K562 (cell line): ENCODE data around the gene ELP5. TPM values are rescaled to one million over a fixed set of nuclear protein-coding genes. Genes with fewer than 3 reads are reported as not detected.

Source experiments
- ASH1L ChIP-seq: fragments of 450-650 bp; IDR thresholded peaks from 2 replicates; pipeline ENCODE4 v1.6.1; 2018; ENCODE audit warnings: borderline replicate concordance, mild to moderate bottlenecking, low read depth; ENCODE audit not compliant: partially characterized antibody
- BHLHE40 ChIP-seq: IDR thresholded peaks from 2 replicates; pipeline ENCODE4 v1.6.1; 2011; ENCODE audit warnings: low read length, improper control_type of control experiment
- CREB3 ChIP-seq: fragments of 450-650 bp; conservative IDR thresholded peaks from 2 replicates; pipeline ENCODE4 v1.6.1; 2016; ENCODE audit warnings: missing genetic modification characterization, low read depth, mild to moderate bottlenecking, missing compliant biosample characterization, moderate library complexity
- CSDE1 ChIP-seq, 2 experiments: fragments of 450-650 bp; IDR thresholded peaks; 2 replicates each; pipeline ENCODE4 v1.6.1; 2016; ENCODE audit warnings: mild to moderate bottlenecking in 1 of 2
- DDX20 ChIP-seq: fragments of 450-650 bp; IDR thresholded peaks from 2 replicates; pipeline ENCODE4 v1.6.1; 2016; ENCODE audit warnings: missing genetic modification characterization, low read depth, mild to moderate bottlenecking, missing compliant biosample characterization, moderate library complexity
- DNMT1 ChIP-seq: fragments of 450-650 bp; IDR thresholded peaks from 2 replicates; pipeline ENCODE4 v1.6.1; 2016; ENCODE audit warnings: antibody characterized with exemption, mild to moderate bottlenecking
- HDAC2 ChIP-seq: fragments of 450-650 bp; IDR thresholded peaks from 2 replicates; pipeline ENCODE4 v1.6.1; 2016; ENCODE audit warnings: mild to moderate bottlenecking
- HOXB6 ChIP-seq: fragments of 250-450 bp; sonication (Bioruptor Pico); IDR thresholded peaks from 2 replicates; pipeline ENCODE4 v1.5.1; 2022; ENCODE audit warnings: mild to moderate bottlenecking, borderline replicate concordance
- ILK ChIP-seq: fragments of 450-650 bp; IDR thresholded peaks from 2 replicates; pipeline ENCODE4 v1.6.1; 2016; ENCODE audit warnings: missing genetic modification characterization, low read depth, mild to moderate bottlenecking, missing compliant biosample characterization, moderate library complexity, borderline replicate concordance
- MECOM ChIP-seq: fragments of 250-450 bp; sonication (Bioruptor Pico); IDR thresholded peaks from 2 replicates; pipeline ENCODE4 v1.8.0; 2022; ENCODE audit warnings: inconsistent platforms
- MTA2 ChIP-seq: fragments of 450-650 bp; IDR thresholded peaks from 2 replicates; pipeline ENCODE4 v1.6.1; 2016; ENCODE audit warnings: low read depth
- NCOR1 ChIP-seq: fragments of 450-650 bp; IDR thresholded peaks from 2 replicates; pipeline ENCODE4 v1.6.1; 2016; ENCODE audit warnings: mild to moderate bottlenecking, moderate library complexity
- PCBP2 ChIP-seq: fragments of 200-400 bp; formaldehyde crosslinking; IDR thresholded peaks from 2 replicates; pipeline ENCODE4 v1.6.1; 2018; ENCODE audit warnings: low read length, low read depth, mild to moderate bottlenecking, moderate library complexity; ENCODE audit not compliant: poor library complexity, severe bottlenecking
- PHTF2 ChIP-seq: fragments of 250-450 bp; sonication (Bioruptor Pico); IDR thresholded peaks from 2 replicates; pipeline ENCODE4 v1.5.0; 2021; ENCODE audit warnings: mild to moderate bottlenecking
- RAD51 ChIP-seq: fragments of 450-650 bp; IDR thresholded peaks from 2 replicates; pipeline ENCODE4 v1.7.1; 2016; ENCODE audit warnings: low read depth, mild to moderate bottlenecking, borderline replicate concordance
- RBM17 ChIP-seq: fragments of 200-400 bp; formaldehyde crosslinking; IDR thresholded peaks from 2 replicates; pipeline ENCODE4 v1.6.1; 2017; ENCODE audit warnings: low read depth, mild to moderate bottlenecking, low read length, borderline replicate concordance
- SMARCA4 ChIP-seq: fragments of 450-650 bp; IDR thresholded peaks from 2 replicates; pipeline ENCODE4 v1.6.1; 2016
- SREBF2 ChIP-seq: sonication (generic); formaldehyde crosslinking; IDR thresholded peaks from 2 replicates; pipeline ENCODE4 v1.4.0; 2020; ENCODE audit warnings: mild to moderate bottlenecking, missing genetic modification reagents
- TCF7L2 ChIP-seq: fragments of 150-350 bp; IDR thresholded peaks from 2 replicates; pipeline ENCODE4 v1.6.1; 2016; ENCODE audit warnings: low read depth, mild to moderate bottlenecking, low read length, moderate library complexity
- TEAD2 ChIP-seq: fragments of 450-650 bp; IDR thresholded peaks from 2 replicates; pipeline ENCODE4 v1.6.1; 2016; ENCODE audit warnings: missing genetic modification characterization, control low read depth, missing compliant biosample characterization
- THRB ChIP-seq: fragments of 450-650 bp; formaldehyde crosslinking; conservative IDR thresholded peaks from 2 replicates; pipeline ENCODE4 v1.4.0; 2022; ENCODE audit warnings: mild to moderate bottlenecking, missing genetic modification characterization
- ZKSCAN3 ChIP-seq: fragments of 250-450 bp; sonication (Bioruptor Pico); IDR thresholded peaks from 2 replicates; pipeline ENCODE4 v1.4.0; 2020
- ZNF124 ChIP-seq: sonication (generic); formaldehyde crosslinking; IDR thresholded peaks from 2 replicates; pipeline ENCODE4 v1.8.1; 2022; ENCODE audit warnings: missing genetic modification reagents
- ZNF133 ChIP-seq: fragments of 250-450 bp; sonication (Bioruptor Pico); IDR thresholded peaks from 2 replicates; pipeline ENCODE4 v1.4.0; 2020; ENCODE audit warnings: mild to moderate bottlenecking
- ZNF316 ChIP-seq: fragments of 450-650 bp; IDR thresholded peaks from 2 replicates; pipeline ENCODE4 v1.6.1; 2016
- ZNF347 ChIP-seq: fragments of 450-650 bp; formaldehyde crosslinking; IDR thresholded peaks from 2 replicates; pipeline ENCODE4 v1.4.0; 2020; ENCODE audit warnings: low read depth, mild to moderate bottlenecking, moderate library complexity
- polyA plus RNA-seq, 8 experiments: library from polyadenylated mRNA; depleted of rRNA in 4 of 8; stranded (reverse) in 5 of 8; unstranded in 3 of 8; fragments of >200 nt; fragmentation: Nextera tagmentation in 2 of 8; fragmentation: Illumina TruSeq in 1 of 8; extraction: Ambion mirVana in 2 of 8; extraction: Trizol in 1 of 8; gene quantifications; 2 replicates each; pipeline versions ENCODE4 v1.2.1 to v1.2.3, GENCODE V29; 2011 to 2014; ENCODE audit warnings: inconsistent platforms in 1 of 8, missing spikeins in 1 of 8
- total RNA-seq, 7 experiments: library from RNA; depleted of rRNA in 6 of 7; stranded (reverse); fragments of >200 nt in 6 of 7; fragmentation: Illumina TruSeq in 2 of 7; extraction: Trizol in 2 of 7; gene quantifications; 2 replicates each; pipeline versions ENCODE4 v1.2.1 to v1.2.3, GENCODE V29; 2011 to 2021; ENCODE audit warnings: low replicate concordance in 1 of 7
- TF ChIP-seq, protein P1 (sequence below): IDR thresholded peaks from 3 replicates; pipeline ENCODE4 v1.6.1; 2011; ENCODE audit warnings: borderline replicate concordance, mild to moderate bottlenecking; ENCODE audit not compliant: insufficient read length, insufficient read depth

ELP5 gene
- total and polyA plus RNA-seq, 9 of the 15 experiments (the other 6 are each of a cell fraction or from before 2014, with no cell fraction given), result 25.7 to 77.9 (median 52.9) TPM

DNA sequence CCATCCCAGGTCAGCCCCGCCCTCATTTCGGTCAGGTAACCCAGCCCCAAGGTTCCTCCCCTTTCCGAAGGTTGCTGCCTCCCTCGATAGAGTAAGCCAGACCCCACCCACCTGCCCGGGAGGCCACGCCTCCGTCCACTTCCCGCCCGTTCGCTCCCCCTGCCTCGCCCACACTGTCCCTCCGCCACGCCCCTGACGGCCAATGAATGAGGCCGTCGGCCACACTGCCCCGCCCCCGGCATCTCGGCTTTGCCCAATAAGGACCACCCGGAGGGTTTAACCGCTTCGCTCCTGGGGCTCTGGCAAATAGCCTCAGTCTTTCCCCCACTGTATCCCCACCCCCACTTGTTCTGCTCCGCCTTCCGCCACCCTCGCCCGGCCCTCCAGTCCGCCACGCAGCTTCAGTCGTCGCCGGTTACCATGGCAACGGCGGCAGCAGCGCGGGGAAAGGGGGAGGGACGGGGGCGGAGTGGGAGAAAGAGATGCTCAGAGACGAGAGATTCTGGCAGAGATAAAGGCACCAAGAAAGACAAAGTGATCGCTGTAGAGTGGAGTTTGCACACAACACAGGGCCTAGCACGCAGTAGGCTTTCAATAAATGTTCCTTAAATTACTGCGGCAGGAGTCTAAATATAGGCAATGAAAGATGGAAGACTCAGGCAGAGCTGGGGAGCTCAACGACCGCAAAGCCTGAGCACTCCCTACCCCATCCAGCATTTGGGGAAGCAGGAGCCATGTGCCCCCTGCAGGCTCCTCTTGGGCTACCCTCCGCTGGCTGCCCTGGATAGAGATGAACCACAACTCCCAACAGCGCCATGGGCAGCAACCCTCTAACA, 37.5 kb upstream of the ELP5 start (continued):
- TF ChIP-seq BHLHE40 (no peak), SMARCA4 (no peak), PCBP2 (no peak), SREBF2 (CRISPR knock-in tag) (no peak), CREB3 (tag) (no peak), ASH1L (no peak), RAD51 (no peak), RBM17 (no peak), DDX20 (tag) (no peak), THRB (0 out of 2 replicates have a peak, but pooled peaks have one; percentile 8), PHTF2 (CRISPR knock-in tag) (no peak), HDAC2 (peak; percentile 86), NCOR1 (no peak), DNMT1 (no peak), ZNF316 (no peak), ZKSCAN3 (CRISPR knock-in tag) (no peak), MTA2 (no peak), ZNF133 (CRISPR knock-in tag) (no peak), HOXB6 (CRISPR knock-in tag) (no peak), TEAD2 (tag) (no peak), ZNF124 (CRISPR knock-in tag) (no peak), ILK (tag) (no peak), ZNF347 (CRISPR knock-in tag) (no peak), CSDE1 (IDR thresholded peaks at IDR 0.05) (peak in 1 of 2 experiments; percentile 97; a peak in 2 of 4 replicates), TCF7L2 (no peak), MECOM (no peak)
- TF ChIP-seq, protein P1, sequence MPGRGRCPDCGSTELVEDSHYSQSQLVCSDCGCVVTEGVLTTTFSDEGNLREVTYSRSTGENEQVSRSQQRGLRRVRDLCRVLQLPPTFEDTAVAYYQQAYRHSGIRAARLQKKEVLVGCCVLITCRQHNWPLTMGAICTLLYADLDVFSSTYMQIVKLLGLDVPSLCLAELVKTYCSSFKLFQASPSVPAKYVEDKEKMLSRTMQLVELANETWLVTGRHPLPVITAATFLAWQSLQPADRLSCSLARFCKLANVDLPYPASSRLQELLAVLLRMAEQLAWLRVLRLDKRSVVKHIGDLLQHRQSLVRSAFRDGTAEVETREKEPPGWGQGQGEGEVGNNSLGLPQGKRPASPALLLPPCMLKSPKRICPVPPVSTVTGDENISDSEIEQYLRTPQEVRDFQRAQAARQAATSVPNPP, result no peak
